WTC11 (cell line): Measurements from ENCODE around the gene DCD.

ENCODE experiments used
- ATF2 ChIP-seq: sonication (generic); formaldehyde crosslinking; IDR thresholded peaks from 2 replicates; pipeline ENCODE4 v1.8.1; 2022; ENCODE audit warnings: low read depth, missing genetic modification reagents, borderline replicate concordance
- CREB1 ChIP-seq: sonication (generic); formaldehyde crosslinking; IDR thresholded peaks from 2 replicates; pipeline ENCODE4 v1.8.0; 2023; ENCODE audit warnings: mild to moderate bottlenecking, missing genetic modification reagents
- CTCF ChIP-seq: fragments of 200-600 bp; IDR thresholded peaks from 2 replicates; pipeline ENCODE4 v1.8.0; 2022; ENCODE audit warnings: antibody characterized with exemption
- JUN ChIP-seq: sonication (generic); formaldehyde crosslinking; IDR thresholded peaks from 2 replicates; pipeline ENCODE4 v1.8.0; 2023; ENCODE audit warnings: mild to moderate bottlenecking, missing genetic modification reagents
- NR1H2 ChIP-seq: sonication (generic); formaldehyde crosslinking; IDR thresholded peaks from 2 replicates; pipeline ENCODE4 v1.9.0; 2021; ENCODE audit warnings: mild to moderate bottlenecking, moderate library complexity, missing genetic modification reagents
- SP1 ChIP-seq: sonication (generic); formaldehyde crosslinking; conservative IDR thresholded peaks from 2 replicates; pipeline ENCODE4 v1.8.1; 2022; ENCODE audit warnings: missing genetic modification reagents
- TF ChIP-seq, protein P1 (sequence below): sonication (generic); formaldehyde crosslinking; IDR thresholded peaks from 2 replicates; pipeline ENCODE4 v1.8.1; 2023; ENCODE audit warnings: mild to moderate bottlenecking, missing genetic modification reagents, moderate library complexity

DNA sequence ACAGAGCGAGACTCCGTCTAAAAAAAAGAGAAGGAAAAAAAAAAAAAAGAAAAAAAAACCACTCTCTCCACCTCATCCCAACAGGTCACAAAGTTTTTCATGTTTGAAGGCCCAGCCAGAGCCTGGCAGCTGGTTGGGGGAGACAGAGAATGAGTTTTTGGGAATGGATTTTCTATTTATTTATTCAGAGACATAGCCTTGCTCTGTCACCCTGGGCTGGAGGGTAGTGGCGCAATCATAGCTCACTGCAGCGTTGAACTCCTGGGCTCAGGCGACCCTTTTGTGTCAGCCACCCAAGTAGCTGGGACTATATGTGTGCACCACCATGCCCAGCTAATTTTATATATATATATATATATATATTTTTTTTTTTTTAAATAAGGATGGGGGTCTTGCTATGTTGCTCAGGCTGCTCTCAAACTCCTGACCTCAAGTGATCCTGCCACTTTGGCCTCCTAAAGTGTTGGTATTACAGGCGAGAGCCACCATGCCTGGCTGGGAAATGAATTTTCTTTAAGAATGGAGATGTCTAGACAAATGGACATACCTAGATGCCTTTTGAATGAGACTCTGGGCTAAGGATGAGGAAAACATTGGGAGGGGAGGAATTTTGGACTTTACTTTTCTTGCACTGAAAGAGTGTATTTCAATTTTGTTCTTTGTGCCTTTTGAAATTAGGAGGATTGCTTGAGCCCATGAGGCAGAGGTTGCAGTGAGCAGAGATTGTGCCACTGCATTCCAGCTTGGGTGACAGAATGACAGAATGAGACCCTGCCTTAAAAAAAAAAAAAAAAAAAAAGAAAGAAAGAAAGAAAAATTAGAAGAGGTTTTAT is 42.8 kb downstream of the DCD start:
- TF ChIP-seq CTCF (no peak), ATF2 (no peak), NR1H2 (no peak), JUN (no peak), CREB1 (CRISPR knock-in tag) (no peak), SP1 (CRISPR knock-in tag) (no peak)
- TF ChIP-seq, protein P1, sequence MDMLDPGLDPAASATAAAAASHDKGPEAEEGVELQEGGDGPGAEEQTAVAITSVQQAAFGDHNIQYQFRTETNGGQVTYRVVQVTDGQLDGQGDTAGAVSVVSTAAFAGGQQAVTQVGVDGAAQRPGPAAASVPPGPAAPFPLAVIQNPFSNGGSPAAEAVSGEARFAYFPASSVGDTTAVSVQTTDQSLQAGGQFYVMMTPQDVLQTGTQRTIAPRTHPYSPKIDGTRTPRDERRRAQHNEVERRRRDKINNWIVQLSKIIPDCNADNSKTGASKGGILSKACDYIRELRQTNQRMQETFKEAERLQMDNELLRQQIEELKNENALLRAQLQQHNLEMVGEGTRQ: no peak
